NCI-H2029 (cell line): Measurements from ENCODE around the gene PICALM.
A peak's percentile ranks its signal among the peaks of the same experiment; 100 is the strongest.
"Not testable (repeated sequence)": the region's sequence is repeated elsewhere in the genome, so short reads cannot be mapped to it uniquely, and the experiment has no call there.

ENCODE experiments used
- DNase-seq: peaks from one replicate; lab custom pipeline; 2025; lab: John Stamatoyannopoulos, UW

The PICALM gene

DNA sequence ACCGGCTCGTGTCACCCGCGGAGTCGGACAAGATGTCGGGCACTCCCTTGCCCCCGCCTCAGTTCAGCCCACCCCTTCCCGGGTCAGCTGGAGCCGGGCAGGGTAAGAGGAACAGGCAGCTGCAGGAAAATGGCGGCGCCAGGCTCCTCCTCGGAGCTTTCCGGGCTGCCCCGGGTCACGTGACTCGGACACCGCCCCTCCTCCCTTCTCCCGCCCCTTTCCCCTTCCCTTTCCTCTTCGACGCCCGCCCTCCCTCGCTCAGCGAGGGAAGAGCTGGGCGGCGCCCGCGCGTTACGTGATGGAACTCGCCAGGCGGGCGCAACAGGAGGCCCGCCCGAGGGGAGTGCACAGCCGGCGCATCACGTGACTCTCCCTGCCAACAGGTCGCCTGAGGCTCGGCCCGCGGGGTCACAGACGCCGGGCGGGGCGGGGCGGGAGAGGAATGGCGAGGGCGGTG lies at the start of gene PICALM:
Gene PICALM, minus strand, starts transcription at position 134 of the 457 bp plus-strand sequence. CDS start 304 bp downstream, outside the sequence.
- peak; percentile 99 for DNase-seq

GRCh38 chr11:86118253-86118652 lies 49.4 kb upstream of the PICALM start:
- DNase-seq, result no peak

GRCh38 chr11:86117712-86118063 lies 48.8 kb upstream of the PICALM start:
- DNase-seq, result no peak

GRCh38 chr11:86117001-86117711 lies 48.3 kb upstream of the PICALM start:
- no peak for DNase-seq

- no peak for DNase-seq
Observed at GRCh38 chr11:86116386-86116726, 47.5 kb upstream of the PICALM start.

- no peak for DNase-seq
Observed at GRCh38 chr11:86115542-86116385, 46.9 kb upstream of the PICALM start.

DNA sequence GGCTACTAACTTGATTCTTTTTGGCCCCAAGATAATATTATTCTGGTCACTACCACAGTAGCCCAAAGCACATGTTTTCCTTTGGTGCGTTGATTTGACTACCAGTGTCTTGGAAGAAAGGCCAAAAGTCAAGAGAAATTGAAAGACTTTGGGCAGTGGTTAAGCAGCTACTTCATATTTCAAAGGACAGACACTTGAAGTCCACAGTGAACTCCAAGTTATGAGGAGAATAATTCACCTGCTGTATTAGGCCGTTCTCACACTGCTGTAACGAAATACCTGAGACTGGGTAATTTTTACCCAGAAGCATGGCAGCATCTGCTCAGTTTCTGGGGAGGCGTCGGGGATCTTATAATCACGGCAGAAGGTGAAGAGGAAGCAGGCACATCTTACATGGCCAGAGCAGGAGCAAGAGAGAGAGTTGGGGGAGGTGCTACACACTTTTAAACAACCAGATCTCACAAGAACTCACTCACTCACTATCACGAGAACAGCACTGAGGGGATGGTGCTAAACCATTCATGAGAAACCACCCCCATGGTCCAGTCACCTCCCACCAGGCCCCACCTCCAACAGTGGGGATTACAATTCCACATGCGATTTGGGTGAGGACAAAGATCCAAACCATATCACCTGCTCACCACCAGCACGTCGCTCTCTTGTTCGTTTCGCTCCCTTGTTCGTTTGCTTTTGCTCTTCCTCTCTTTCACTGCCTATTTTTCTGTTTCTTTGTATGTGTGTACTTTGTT lies 40.2 kb upstream of the PICALM start:
- DNase-seq, result no peak

DNA sequence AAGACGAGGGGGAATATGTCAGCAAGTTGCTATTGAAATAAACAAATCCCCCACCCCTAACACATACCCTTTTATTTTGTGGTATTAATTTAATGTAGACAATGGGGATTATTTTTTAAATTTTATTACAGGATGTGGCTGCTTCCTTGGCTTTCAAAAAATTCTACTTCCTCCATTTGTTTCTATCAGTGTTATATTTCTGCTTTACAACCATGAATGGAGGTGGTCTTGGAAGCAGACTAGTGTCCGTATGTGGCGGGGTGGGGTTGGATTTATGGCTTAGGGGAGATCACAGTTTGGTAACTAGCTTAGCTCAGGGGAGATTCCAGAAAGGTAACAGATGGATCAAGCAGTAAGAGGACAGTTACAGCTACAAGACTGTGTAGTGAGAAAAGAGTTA lies 39.3 kb upstream of the PICALM start:
- no peak for DNase-seq

DNA sequence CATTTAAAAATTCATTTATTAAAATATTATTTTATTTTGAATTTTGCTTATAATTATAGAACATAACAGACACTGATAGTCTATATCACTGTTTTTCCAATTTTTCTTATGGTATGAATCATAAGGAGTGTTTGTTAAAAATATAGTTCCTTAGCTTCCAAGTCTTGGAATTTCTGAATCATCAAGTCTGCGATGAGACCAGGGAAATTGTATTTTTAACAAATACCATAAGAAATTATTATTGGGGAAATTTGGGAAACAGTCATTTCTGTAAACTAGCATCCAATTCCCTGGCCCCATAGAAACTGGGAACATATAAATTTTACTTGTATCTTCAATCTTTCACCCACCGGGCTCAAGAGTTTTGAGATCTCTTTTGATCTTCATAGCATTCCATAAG lies 38.0 kb upstream of the PICALM start:
- DNase-seq, result no peak

GRCh38 chr11:86106031-86106430 lies 37.1 kb upstream of the PICALM start:
- not testable (repeated sequence) for DNase-seq

DNA sequence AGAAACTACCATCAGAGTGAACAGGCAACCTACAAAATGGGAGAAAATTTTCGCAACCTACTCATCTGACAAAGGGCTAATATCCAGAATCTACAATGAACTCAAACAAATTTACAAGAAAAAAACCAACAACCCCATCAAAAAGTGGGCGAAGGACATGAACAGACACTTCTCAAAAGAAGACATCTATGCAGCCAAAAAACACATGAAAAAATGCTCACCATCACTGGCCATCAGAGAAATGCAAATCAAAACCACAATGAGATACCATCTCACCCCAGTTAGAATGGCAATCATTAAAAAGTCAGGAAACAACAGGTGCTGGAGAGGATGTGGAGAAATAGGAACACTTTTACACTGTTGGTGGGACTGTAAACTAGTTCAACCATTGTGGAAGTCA lies 36.7 kb upstream of the PICALM start:
- DNase-seq, result not testable (repeated sequence)

DNA sequence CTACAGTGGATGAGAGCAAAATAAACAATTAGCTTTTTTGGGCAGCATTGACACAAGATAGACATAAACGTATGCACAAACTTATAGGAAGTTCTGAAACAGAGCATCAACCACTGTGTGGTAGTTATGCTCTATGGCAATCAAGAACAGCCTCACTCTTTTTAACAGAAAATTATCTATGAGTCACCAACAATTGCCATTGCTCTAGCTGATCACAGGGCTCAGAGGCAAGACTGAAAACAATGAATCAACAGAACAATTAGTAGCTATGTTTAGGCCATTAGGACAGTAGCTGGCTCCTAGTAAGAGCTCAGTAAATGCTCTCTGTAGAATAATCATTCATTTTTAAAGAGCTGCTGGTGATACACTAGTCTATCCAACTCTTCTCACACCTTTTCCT lies 34.9 kb upstream of the PICALM start:
- no peak for DNase-seq

DNA sequence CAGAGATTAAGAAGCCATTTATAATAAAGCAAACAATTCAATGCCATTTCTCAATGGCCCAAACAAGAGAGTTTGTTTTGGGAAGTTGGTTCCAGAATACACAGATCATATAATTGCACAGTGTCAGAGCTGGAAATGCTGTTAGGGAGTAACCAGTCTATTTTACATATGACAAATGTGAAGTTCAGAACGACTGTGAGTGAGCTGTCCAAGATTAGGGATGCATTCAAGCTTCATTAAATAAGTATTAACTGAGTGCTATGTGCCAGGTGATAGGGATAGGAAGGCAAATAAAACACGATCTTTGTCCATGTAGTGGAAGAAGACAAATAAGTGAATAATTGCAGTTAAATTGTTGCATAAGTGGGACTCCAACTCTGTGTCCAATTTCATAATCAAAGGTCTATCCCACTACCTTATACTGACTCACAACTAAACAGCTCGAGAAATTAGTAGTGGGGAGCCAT lies 33.1 kb upstream of the PICALM start:
- DNase-seq, result no peak

DNA sequence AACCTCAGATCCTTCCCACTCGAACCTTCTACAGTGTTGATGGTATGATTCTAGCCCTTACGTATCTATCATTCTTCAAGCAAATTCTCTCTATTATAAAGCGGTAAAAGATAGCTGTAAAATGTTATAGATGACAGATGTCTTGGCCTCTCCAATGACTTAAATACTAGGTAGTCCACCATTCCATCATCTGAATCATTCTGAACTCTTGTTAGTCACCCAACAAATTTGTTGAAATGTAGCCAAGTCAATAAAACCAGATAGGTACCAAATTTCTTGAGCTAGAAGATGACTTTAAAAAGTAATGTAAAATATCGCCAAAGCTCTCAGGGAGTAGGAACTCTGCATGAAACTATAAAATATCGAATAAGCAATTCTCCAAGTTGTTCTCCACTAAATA lies 32.6 kb upstream of the PICALM start:
- DNase-seq, result no peak

GRCh38 chr11:86099874-86100273 lies 31.0 kb upstream of the PICALM start:
- no peak for DNase-seq

GRCh38 chr11:86097980-86098379 lies 29.1 kb upstream of the PICALM start:
- no peak for DNase-seq

DNA sequence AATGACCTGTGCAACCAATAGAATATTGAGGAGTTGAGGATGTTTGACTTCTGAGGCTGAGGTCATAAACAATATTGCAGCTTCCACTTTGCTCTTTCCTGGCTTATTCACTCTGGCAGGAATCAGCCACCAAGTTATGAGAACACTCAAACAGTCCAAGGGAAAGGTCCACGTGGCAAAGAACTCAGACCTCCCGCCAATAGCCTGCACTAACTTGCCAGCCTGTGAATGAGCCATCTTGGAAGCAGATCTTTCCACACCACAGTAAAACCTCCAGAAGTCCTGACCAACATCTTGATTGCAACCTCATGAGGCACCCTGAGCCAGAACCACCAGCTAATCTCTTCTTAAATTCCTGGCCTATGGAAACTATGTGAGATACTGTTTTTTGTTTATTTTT lies 22.7 kb upstream of the PICALM start:
- no peak for DNase-seq

- no peak for DNase-seq
Observed at GRCh38 chr11:86091086-86091485, 22.2 kb upstream of the PICALM start.

DNA sequence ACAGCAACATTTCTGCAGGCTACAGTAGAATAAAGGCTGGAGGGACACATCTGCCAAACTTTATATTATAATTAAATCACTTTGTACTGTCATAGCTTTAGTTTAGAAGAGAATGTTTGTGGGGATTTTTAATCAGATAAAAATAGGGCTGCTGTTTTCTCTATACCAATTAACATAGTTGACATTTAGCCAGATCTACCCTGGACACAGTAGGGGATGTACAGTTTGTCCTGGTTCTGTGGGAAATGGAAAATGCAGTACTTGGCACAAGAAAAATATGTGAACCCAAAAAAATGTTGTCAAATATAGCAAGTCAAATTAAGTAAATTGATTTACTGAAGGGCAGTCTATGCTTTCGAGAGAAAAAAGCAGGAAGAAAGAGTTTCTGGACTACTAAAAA lies 20.8 kb upstream of the PICALM start:
- DNase-seq, result no peak

DNA sequence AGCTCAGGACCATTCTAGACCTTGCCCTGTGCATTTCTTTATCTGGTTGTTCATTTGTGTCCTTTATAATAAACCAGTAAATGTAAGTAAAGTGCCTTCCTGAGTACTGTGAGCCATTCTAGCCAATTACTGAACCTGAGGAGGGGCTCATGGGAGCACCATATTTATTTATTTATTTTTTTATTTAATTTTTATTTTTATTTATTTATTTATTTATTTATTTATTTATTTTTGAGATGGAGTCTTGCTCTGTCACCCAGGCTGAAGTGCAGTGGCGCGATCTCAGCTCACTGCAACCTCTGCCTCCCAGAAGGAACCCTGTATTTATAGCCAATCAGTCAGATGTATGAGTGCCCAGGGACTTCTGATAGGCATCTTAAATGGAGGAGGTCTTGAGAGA lies 18.8 kb upstream of the PICALM start:
- DNase-seq, result not testable (repeated sequence)

GRCh38 chr11:86087256-86087655 lies 18.4 kb upstream of the PICALM start:
- no peak for DNase-seq

DNA sequence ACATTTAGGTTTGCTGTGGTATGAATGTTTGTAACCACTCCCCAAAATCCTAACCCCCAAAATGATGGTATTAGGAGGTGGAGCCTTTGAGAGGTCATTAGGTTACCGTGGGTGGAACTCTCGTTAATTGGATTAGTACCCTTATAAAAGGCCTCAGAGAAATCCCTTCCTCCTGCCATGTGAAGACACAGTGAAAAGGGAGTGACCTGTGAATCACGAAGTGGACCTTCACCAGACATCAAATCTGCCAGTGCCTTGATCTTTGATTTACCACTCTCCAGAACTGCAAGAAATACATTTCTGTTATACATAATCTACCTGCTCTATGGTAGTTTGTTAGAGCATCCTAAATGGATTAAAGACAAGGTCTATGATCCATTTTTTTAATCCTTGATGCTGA lies 12.6 kb upstream of the PICALM start:
- DNase-seq, result no peak

GRCh38 chr11:86079421-86079820 lies 10.5 kb upstream of the PICALM start:
- DNase-seq, result no peak
